SK-N-SH treated with all-trans-retinoic acid at 6 μM for 48 hours (cell line): ENCODE results near the gene GPHN.

ENCODE experiments used
- ARNTL ChIP-seq: fragments of 450-650 bp; formaldehyde crosslinking; IDR thresholded peaks from 2 replicates; pipeline ENCODE4 v1.5.0; 2020; ENCODE audit warnings: low read depth, mild to moderate bottlenecking, moderate library complexity, borderline replicate concordance
- CREB5 ChIP-seq: fragments of 250-450 bp; sonication (Bioruptor Pico); IDR thresholded peaks from 2 replicates; pipeline ENCODE4 v1.5.1; 2020; ENCODE audit warnings: low read depth, mild to moderate bottlenecking, moderate library complexity
- CSDC2 ChIP-seq: fragments of 250-450 bp; sonication (Bioruptor Pico); IDR thresholded peaks from 2 replicates; pipeline ENCODE4 v1.5.0; 2020; ENCODE audit warnings: mild to moderate bottlenecking, moderate library complexity
- POU6F1 ChIP-seq: fragments of 250-450 bp; sonication (Bioruptor Pico); IDR thresholded peaks from 2 replicates; pipeline ENCODE4 v1.8.0; 2021; ENCODE audit warnings: low read depth, mild to moderate bottlenecking, moderate library complexity, borderline replicate concordance
- PPARA ChIP-seq: fragments of 250-450 bp; sonication (Bioruptor Pico); IDR thresholded peaks from 2 replicates; pipeline ENCODE4 v1.5.0; 2020; ENCODE audit warnings: mild to moderate bottlenecking, borderline replicate concordance
- RARB ChIP-seq: fragments of 250-450 bp; sonication (Bioruptor Pico); IDR thresholded peaks from 2 replicates; pipeline ENCODE4 v1.8.0; 2021; ENCODE audit warnings: mild to moderate bottlenecking, moderate library complexity
- TCF4 ChIP-seq: fragments of 250-450 bp; sonication (Bioruptor Pico); IDR thresholded peaks from 2 replicates; pipeline ENCODE4 v1.8.0; 2021; ENCODE audit warnings: mild to moderate bottlenecking, moderate library complexity, borderline replicate concordance
- ZFP3 ChIP-seq: fragments of 250-450 bp; sonication (Bioruptor Pico); IDR thresholded peaks from 2 replicates; pipeline ENCODE4 v1.5.0; 2020; ENCODE audit warnings: mild to moderate bottlenecking, moderate library complexity

DNA sequence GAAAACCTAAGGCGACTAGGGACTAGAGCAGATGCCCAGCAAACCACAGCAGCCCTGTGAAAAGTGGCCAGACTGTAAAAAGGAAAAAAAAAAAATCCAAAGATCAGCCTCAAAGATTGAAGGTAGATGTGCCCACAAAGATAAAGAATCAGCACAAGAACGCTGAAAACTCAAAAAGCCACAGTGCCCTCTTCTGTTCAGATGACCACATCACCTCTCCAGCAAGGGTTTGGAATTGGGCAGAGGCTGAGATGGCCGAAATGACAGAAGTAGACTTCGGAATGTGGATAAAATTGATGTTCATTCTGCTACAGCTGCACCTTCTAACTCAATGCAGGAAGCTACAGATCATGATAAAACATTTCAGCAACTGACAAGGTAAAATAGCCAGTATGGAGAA lies 154.4 kb downstream of the GPHN start:
- TF ChIP-seq CREB5 (CRISPR knock-in tag) (no peak), ZFP3 (CRISPR knock-in tag) (no peak), POU6F1 (CRISPR knock-in tag) (no peak), RARB (CRISPR knock-in tag) (no peak), ARNTL (CRISPR knock-in tag) (no peak), PPARA (no peak), TCF4 (no peak), CSDC2 (CRISPR knock-in tag) (no peak)
